H9 (cell line): ENCODE measurements around the gene CYB5RL. TPM values are rescaled to one million over a fixed set of nuclear protein-coding genes. Genes with fewer than 3 reads are reported as not detected.

Experiments used
- DNase-seq: peaks from one replicate; pipeline ENCODE4 v3.0.0-alpha.2; 2017
- H2AFZ ChIP-seq: one replicate; pipeline ENCODE4 v1.6.1; 2013; ENCODE audit warnings: mild to moderate bottlenecking, low read length, control low read depth, moderate library complexity
- H2AK5ac ChIP-seq: 2 replicates; pipeline ENCODE4 v1.6.1; 2013; ENCODE audit warnings: low read length, control low read depth, mixed read lengths; ENCODE audit not compliant: insufficient read length
- H2BK120ac ChIP-seq: one replicate; pipeline ENCODE4 v1.6.1; 2013; ENCODE audit warnings: low read depth, mild to moderate bottlenecking, low read length, control low read depth, inconsistent platforms; ENCODE audit not compliant: poor library complexity, severe bottlenecking
- H2BK12ac ChIP-seq: 2 replicates; pipeline ENCODE4 v1.6.1; 2013; ENCODE audit warnings: low read length, control low read depth, mixed read lengths, low read depth; ENCODE audit not compliant: insufficient read length
- H2BK15ac ChIP-seq: 2 replicates; pipeline ENCODE4 v1.6.1; 2013; ENCODE audit warnings: low read depth, low read length, control low read depth
- H2BK20ac ChIP-seq: one replicate; pipeline ENCODE4 v1.6.1; 2013; ENCODE audit warnings: low read depth, mild to moderate bottlenecking, low read length, control low read depth, inconsistent platforms; ENCODE audit not compliant: poor library complexity, severe bottlenecking
- H2BK5ac ChIP-seq: 2 replicates; pipeline ENCODE4 v1.6.1; 2013; ENCODE audit warnings: low read length, control low read depth, mixed read lengths; ENCODE audit not compliant: insufficient read length
- H3K14ac ChIP-seq: 2 replicates; pipeline ENCODE4 v1.6.1; 2013; ENCODE audit warnings: low read length, control low read depth; ENCODE audit not compliant: insufficient read depth
- H3K18ac ChIP-seq: 2 replicates; pipeline ENCODE4 v1.6.1; 2013; ENCODE audit warnings: low read depth, mild to moderate bottlenecking, mixed read lengths, low read length, control low read depth; ENCODE audit not compliant: insufficient read length
- H3K23ac ChIP-seq: 2 replicates; pipeline ENCODE4 v1.6.1; 2013; ENCODE audit warnings: low read length, control low read depth, mixed read lengths, low read depth; ENCODE audit not compliant: insufficient read length
- H3K23me2 ChIP-seq: 2 replicates; pipeline ENCODE4 v1.6.1; 2013; ENCODE audit warnings: low read depth, mild to moderate bottlenecking, mixed read lengths, low read length, control low read depth; ENCODE audit not compliant: insufficient read length, poor library complexity, severe bottlenecking
- H3K27ac ChIP-seq: 2 replicates; pipeline ENCODE4 v1.5.1; 2013; ENCODE audit warnings: low read length, control low read depth, mixed read lengths, low read depth; ENCODE audit not compliant: insufficient read length
- H3K27me3 ChIP-seq: 2 replicates; pipeline ENCODE4 v1.6.1; 2013; ENCODE audit warnings: low read length, control low read depth, inconsistent platforms; ENCODE audit not compliant: insufficient read depth
- H3K4ac ChIP-seq: 2 replicates; pipeline ENCODE4 v1.6.1; 2013; ENCODE audit warnings: low read depth, mild to moderate bottlenecking, control low read depth, inconsistent platforms, low read length, moderate library complexity
- H3K4me1 ChIP-seq: 2 replicates; pipeline ENCODE4 v1.6.1; 2013; ENCODE audit warnings: low read length, control low read depth, inconsistent platforms; ENCODE audit not compliant: insufficient read depth
- H3K4me2 ChIP-seq: 2 replicates; pipeline ENCODE4 v1.6.1; 2013; ENCODE audit warnings: low read length, control low read depth, mixed read lengths; ENCODE audit not compliant: insufficient read length, insufficient read depth
- H3K56ac ChIP-seq: 2 replicates; pipeline ENCODE4 v1.6.1; 2013; ENCODE audit warnings: low read depth, mild to moderate bottlenecking, mixed read lengths, low read length, control low read depth; ENCODE audit not compliant: insufficient read length
- H3K79me1 ChIP-seq: 2 replicates; pipeline ENCODE4 v1.6.1; 2013; ENCODE audit warnings: low read depth, mild to moderate bottlenecking, moderate library complexity, low read length, control low read depth, inconsistent platforms; ENCODE audit not compliant: insufficient read depth, poor library complexity, severe bottlenecking
- H3K79me2 ChIP-seq: 2 replicates; pipeline ENCODE4 v1.6.1; 2013; ENCODE audit warnings: low read length, control low read depth, inconsistent platforms; ENCODE audit not compliant: insufficient read depth
- H3K9ac ChIP-seq: 2 replicates; pipeline ENCODE4 v1.6.1; 2013; ENCODE audit warnings: low read length, control low read depth, mixed read lengths; ENCODE audit not compliant: insufficient read length; ENCODE audit errors: extremely low read depth
- H3K9me3 ChIP-seq: one replicate; pipeline ENCODE4 v1.6.1; 2013; ENCODE audit warnings: low read depth, low read length, inconsistent platforms; ENCODE audit not compliant: control insufficient read depth
- H3T11ph ChIP-seq: one replicate; pipeline ENCODE4 v1.6.1; 2013; ENCODE audit warnings: mild to moderate bottlenecking, low read length, control low read depth, inconsistent platforms
- H4K20me1 ChIP-seq: one replicate; pipeline ENCODE4 v1.6.1; 2013; ENCODE audit not compliant: control insufficient read depth, insufficient read length, insufficient read depth
- H4K5ac ChIP-seq: 2 replicates; pipeline ENCODE4 v1.6.1; 2013; ENCODE audit warnings: low read depth, mild to moderate bottlenecking, mixed read lengths, low read length, control low read depth; ENCODE audit not compliant: insufficient read length
- H4K8ac ChIP-seq: replicated peaks from 2 replicates; pipeline ENCODE4 v1.6.1; 2013; ENCODE audit warnings: low read length, control low read depth, mixed read lengths, low read depth; ENCODE audit not compliant: insufficient read length
- H4K91ac ChIP-seq: 2 replicates; pipeline ENCODE4 v1.6.1; 2013; ENCODE audit warnings: low read depth, mild to moderate bottlenecking, moderate library complexity, mixed read lengths, low read length, control low read depth; ENCODE audit not compliant: insufficient read length
- H3K27ac Mint-ChIP-seq, 3 experiments: 2 replicates in 2 of 3; 3 replicates in 1 of 3; pipeline ENCODE4 v1.8.0; 2020 to 2021; ENCODE audit warnings: mixed read lengths in 3 of 3, mild to moderate bottlenecking in 1 of 3, moderate library complexity in 1 of 3
- H3K27me3 Mint-ChIP-seq: 2 replicates; pipeline ENCODE4 v1.8.0; 2021; ENCODE audit warnings: low read depth, mild to moderate bottlenecking, moderate library complexity, mixed read lengths
- H3K36me3 Mint-ChIP-seq, 3 experiments: 2 replicates in 2 of 3; 3 replicates in 1 of 3; pipeline ENCODE4 v1.8.0; 2020 to 2021; ENCODE audit warnings: low read depth in 3 of 3, mixed read lengths in 3 of 3; ENCODE audit not compliant: insufficient read depth in 1 of 3
- H3K4me1 Mint-ChIP-seq, 2 experiments: 2 replicates each; pipeline ENCODE4 v1.8.0; 2020; ENCODE audit warnings: mixed read lengths in 2 of 2
- H3K4me3 Mint-ChIP-seq, 2 experiments: 2 replicates in 1 of 2; 3 replicates in 1 of 2; pipeline ENCODE4 v1.8.0; 2020 to 2021; ENCODE audit warnings: mild to moderate bottlenecking in 2 of 2, mixed read lengths in 2 of 2, moderate library complexity in 1 of 2
- H3K9me3 Mint-ChIP-seq, 2 experiments: 2 replicates in 1 of 2; 3 replicates in 1 of 2; pipeline ENCODE4 v1.8.0; 2020; ENCODE audit warnings: mild to moderate bottlenecking in 2 of 2, mixed read lengths in 2 of 2, moderate library complexity in 1 of 2
- CTCF ChIP-seq: fragments of 200-600 bp; sonication (generic); conservative IDR thresholded peaks from 3 replicates; pipeline ENCODE4 v1.8.0; 2021; ENCODE audit warnings: antibody characterized with exemption, mild to moderate bottlenecking
- WGBS: extraction: QIAGEN DNeasy Blood & Tissue Kit; methylation state at CpG from one replicate; pipeline ENCODE4 v1.1.7; 2013; ENCODE audit warnings: missing lambda C conversion rate, low lambda C conversion rate, mixed read lengths; ENCODE audit not compliant: insufficient read length; ENCODE audit errors: extremely low coverage; 5-methylcytosine and 5-hydroxymethylcytosine counted together
- total RNA-seq: library from RNA; stranded (reverse); gene quantifications from 2 replicates; pipeline ENCODE4 v1.2.1, GENCODE V29; 2021

CYB5RL gene
- total RNA-seq, 1 experiment from 2014 or later: 12.6 TPM

GRCh38 chr1:54241364-54241763 lies 41.5 kb upstream of the CYB5RL start:
- no peaks in the 10 kb centered on the region for H3K79me1 ChIP-seq
- no peaks in the 10 kb centered on the region for H3K4me1 ChIP-seq
- Mint-ChIP-seq H3K4me3 (no peak overlapping the region), H3K9me3 (no peaks in the 10 kb centered on the region), H3K27me3 (no peaks in the 10 kb centered on the region), H3K36me3 (peaks cover 40 to 71% (median 59%) of the 10 kb centered on the region in 3 experiments), H3K27ac (no peak overlapping the region), H3K4me1 (no peaks in the 10 kb centered on the region)
- H4K91ac ChIP-seq: no peak overlapping the region
- WGBS: no CpG with 5 or more reads among the region's 6 CpGs
- no peak for DNase-seq
- H2BK120ac ChIP-seq: no peak overlapping the region
- no peak overlapping the region for H3K18ac ChIP-seq
- no peaks in the 10 kb centered on the region for H3K9me3 ChIP-seq
- H3K56ac ChIP-seq: no peak overlapping the region
- no peak overlapping the region for H2BK15ac ChIP-seq
- TF ChIP-seq CTCF: no peak
- no peak overlapping the region for H3K4ac ChIP-seq
- no peaks in the 10 kb centered on the region for H4K20me1 ChIP-seq
- no peak overlapping the region for H3K4me2 ChIP-seq
- no peaks in the 10 kb centered on the region for H3K27me3 ChIP-seq
- no peak overlapping the region for H4K5ac ChIP-seq
- no peak overlapping the region for H3K23ac ChIP-seq
- no peaks in the 10 kb centered on the region for H3K23me2 ChIP-seq
- H3T11ph ChIP-seq: no peak overlapping the region
- H3K27ac ChIP-seq: no peak overlapping the region
- H3K79me2 ChIP-seq: no peaks in the 10 kb centered on the region
- H2BK5ac ChIP-seq: no peak overlapping the region
- no peak overlapping the region for H2AK5ac ChIP-seq
- H3K9ac ChIP-seq: no peak overlapping the region
- no peak overlapping the region for H2BK12ac ChIP-seq
- H2BK20ac ChIP-seq: no peak overlapping the region
- H4K8ac ChIP-seq: no peak overlapping the region
- no peak overlapping the region for H2AFZ ChIP-seq
- no peak overlapping the region for H3K14ac ChIP-seq
